Duodenal mucosa (tissue), 2 donors: ENCODE data around the gene GALNTL6.

ENCODE experiments used
- H3K27ac ChIP-seq: one replicate; pipeline ENCODE4 v1.7.0; 2013; ENCODE audit warnings: low read depth, low read length
- H3K27me3 ChIP-seq, 2 donors: one replicate each; pipeline ENCODE4 v1.7.0; 2013; ENCODE audit warnings: low read length in 2 of 2, control low read depth in 1 of 2; ENCODE audit not compliant: insufficient read depth in 2 of 2, control insufficient read depth in 1 of 2
- H3K36me3 ChIP-seq, 2 donors: one replicate each; pipeline ENCODE4 v1.7.0; 2013; ENCODE audit warnings: low read length in 2 of 2, control low read depth in 1 of 2; ENCODE audit not compliant: insufficient read depth in 2 of 2, control insufficient read depth in 1 of 2
- H3K4me1 ChIP-seq, 2 donors: one replicate each; pipeline ENCODE4 v1.7.0; 2013; ENCODE audit warnings: low read length in 2 of 2, control low read depth in 1 of 2; ENCODE audit not compliant: insufficient read depth in 2 of 2, control insufficient read depth in 1 of 2
- H3K4me3 ChIP-seq, 2 donors: one replicate each; pipeline ENCODE4 v1.7.0; 2013; ENCODE audit warnings: low read length in 2 of 2, low read depth in 1 of 2
- H3K9ac ChIP-seq, 2 donors: one replicate each; pipeline ENCODE4 v1.7.0; 2013; ENCODE audit warnings: low read length in 2 of 2, low read depth in 1 of 2
- H3K9me3 ChIP-seq, 2 donors: one replicate each; pipeline ENCODE4 v1.7.0; 2013; ENCODE audit warnings: low read length in 2 of 2, control low read depth in 1 of 2; ENCODE audit not compliant: control insufficient read depth in 1 of 2

GALNTL6 gene

DNA sequence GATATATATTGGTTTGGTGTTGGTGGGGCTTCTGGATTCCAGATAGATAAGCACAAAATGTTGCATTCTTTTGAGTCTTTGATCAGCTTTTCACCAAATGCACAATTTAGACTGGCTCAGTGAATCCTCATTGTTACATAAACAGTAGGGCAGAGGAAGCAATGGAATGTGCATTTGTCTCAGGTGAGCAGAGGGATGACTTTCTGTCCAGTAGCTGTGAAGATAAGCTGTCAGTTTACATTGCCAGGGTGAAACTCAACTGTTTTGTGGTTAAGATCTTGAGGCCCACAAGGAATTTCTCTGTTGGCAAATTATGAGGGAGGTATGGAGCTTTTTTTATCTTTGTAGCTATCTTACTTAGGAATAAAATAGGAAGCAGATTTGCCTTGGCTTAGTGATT is 168.0 kb downstream of the GALNTL6 start:
- H3K36me3 ChIP-seq: no peaks in the 10 kb centered on the region
- no peaks in the 10 kb centered on the region for H3K27me3 ChIP-seq
- no peak overlapping the region for H3K27ac ChIP-seq
- no peaks in the 10 kb centered on the region for H3K4me1 ChIP-seq
- no peaks in the 10 kb centered on the region for H3K9me3 ChIP-seq
- no peak overlapping the region for H3K9ac ChIP-seq
- no peak overlapping the region for H3K4me3 ChIP-seq

DNA sequence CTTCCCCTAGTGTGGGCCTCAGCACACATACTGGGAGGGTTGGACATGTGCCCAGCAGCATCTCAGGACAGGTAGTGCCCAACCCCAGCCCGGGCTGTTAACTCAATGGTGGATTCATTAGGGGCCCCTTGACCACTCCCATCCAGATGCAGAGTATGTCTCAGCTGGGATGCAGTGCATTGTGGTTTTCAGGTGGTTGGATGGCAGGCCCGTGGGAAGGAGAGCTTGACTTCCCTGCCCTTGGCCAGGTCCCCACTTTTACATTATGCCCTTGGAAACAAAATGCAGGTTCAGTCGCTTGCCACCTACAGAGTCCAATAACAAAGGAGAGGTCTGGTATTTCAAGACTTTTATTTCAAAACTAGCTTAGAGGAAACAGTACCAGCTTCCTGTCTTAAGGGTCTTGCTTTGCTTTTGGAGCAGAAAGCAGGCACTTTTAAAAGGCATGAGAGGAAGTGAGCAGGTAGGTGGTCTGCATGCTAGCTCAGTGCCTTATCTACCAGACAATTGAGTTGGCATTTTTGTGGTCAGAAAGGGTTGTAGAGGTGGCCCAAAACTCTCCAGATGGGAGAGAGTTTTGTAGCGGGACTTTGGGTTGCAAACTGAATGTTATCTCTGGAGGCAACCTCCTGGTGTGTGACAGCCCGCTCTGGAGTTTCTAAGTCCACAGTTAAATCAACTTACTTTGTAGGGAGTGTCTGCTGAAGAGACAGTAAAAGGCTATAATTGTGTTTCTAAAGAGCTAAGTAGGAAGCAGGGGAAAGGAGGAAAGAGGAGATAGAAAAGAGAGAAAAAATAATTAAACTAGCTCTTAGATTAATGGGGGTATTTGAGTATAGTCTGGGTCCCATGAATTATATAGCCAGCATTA is 171.0 kb downstream of the GALNTL6 start:
- Histone ChIP-seq H3K27me3 (no peaks in the 10 kb centered on the region), H3K9ac (no peak overlapping the region), H3K4me1 (no peaks in the 10 kb centered on the region), H3K9me3 (no peaks in the 10 kb centered on the region), H3K36me3 (no peaks in the 10 kb centered on the region), H3K27ac (no peak overlapping the region), H3K4me3 (no peak overlapping the region)

DNA sequence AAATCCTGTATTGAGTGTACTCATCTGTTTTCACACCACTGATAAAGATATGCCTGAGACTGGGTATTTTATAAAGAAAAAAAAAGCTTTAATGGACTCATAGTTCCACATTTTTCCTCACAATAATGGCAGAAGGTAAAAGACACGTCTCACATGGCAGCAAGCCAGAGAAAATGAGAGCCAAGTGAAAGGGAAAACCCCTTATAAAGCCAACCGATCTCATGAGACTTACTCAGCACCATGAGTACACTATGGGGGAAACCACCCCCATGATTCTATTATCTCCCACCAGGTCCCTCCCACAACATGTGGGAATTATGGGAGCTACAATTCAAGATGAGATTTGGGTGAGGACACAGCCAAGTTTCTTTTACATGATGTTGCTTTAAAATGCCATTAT is 171.9 kb downstream of the GALNTL6 start:
- Histone ChIP-seq H3K4me3 (no peak overlapping the region), H3K27me3 (no peaks in the 10 kb centered on the region), H3K9me3 (no peaks in the 10 kb centered on the region), H3K4me1 (no peaks in the 10 kb centered on the region), H3K36me3 (no peaks in the 10 kb centered on the region), H3K9ac (no peak overlapping the region), H3K27ac (no peak overlapping the region)

DNA sequence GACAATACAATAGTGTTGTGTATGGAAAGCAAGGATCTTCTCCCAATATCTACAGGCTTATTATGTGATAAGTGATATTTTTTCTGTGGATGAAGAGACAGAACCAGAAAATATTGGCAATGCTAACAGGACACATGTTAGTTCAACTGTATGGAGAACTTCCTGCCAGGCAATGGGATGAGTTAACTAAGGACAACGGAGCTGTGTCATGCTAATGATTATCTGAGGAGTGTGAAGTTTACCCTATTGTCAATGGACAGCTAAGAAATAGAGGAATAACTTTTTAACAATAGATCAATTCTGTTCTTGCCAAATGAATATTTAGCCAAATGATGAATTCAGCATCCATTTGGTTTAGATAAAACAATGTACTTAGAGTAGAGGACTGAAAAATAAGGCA is 180.0 kb downstream of the GALNTL6 start:
- H3K27ac ChIP-seq: no peak overlapping the region
- no peak overlapping the region for H3K9ac ChIP-seq
- H3K27me3 ChIP-seq: no peaks in the 10 kb centered on the region
- no peaks in the 10 kb centered on the region for H3K36me3 ChIP-seq
- H3K4me3 ChIP-seq: no peak overlapping the region
- no peaks in the 10 kb centered on the region for H3K9me3 ChIP-seq
- no peaks in the 10 kb centered on the region for H3K4me1 ChIP-seq

DNA sequence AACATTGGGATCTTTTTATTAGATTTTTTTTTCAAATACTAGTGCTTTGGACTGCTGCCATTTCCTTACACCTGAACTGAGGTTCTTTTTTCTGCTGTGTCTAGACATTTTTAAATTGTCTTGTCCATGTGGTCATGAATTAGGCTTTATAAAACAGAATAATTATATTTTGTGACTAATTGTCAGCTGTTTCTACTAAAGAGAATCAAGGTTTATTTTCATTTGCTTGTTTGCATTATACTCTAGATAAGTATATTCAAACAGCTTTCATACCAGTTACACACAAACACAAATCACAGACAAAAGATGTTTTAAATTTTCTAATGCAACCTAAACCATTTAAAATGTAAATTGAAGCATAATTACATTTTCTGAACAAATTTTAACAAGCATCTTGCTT is 194.7 kb downstream of the GALNTL6 start:
- Histone ChIP-seq H3K9me3 (no peaks in the 10 kb centered on the region), H3K36me3 (no peaks in the 10 kb centered on the region), H3K4me3 (no peak overlapping the region), H3K9ac (no peak overlapping the region), H3K4me1 (no peaks in the 10 kb centered on the region), H3K27ac (no peak overlapping the region), H3K27me3 (no peaks in the 10 kb centered on the region)

DNA sequence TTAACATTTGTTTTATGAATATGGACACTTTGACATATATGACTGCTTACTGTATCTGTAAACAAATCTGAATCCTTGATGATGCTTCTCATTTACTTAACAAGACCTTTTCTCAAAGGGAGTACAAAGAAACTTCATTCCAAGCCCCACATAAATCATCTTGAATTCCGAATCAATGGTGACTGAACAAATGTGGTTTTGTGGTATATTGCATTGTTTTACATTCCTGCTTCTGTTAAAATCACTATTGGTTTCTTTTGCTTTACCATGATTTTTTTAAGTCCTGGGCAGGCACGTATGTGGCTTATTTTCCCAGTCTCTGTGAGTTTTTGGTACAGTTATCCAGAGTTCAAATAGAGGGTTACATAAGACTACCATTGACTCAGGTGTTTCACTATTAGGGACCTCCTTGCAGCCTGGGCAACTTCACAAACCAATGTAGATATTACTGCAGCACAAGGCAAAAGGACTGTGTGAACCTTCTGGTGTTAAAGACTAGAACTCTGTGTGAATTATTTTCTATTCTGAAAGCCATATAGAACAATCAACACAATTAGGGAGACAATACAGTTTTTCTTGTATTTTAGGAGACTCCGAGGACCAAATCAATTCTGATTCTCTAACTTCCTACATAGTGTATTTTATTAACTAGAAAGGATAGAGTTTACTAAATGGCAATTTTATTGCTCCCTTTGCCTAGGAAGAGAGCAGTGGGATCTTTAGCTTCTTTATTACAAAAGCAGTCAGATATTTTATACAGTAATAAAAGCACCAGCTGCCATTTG is 196.4 kb downstream of the GALNTL6 start:
- Histone ChIP-seq H3K36me3 (no peaks in the 10 kb centered on the region), H3K9ac (no peak overlapping the region), H3K27ac (no peak overlapping the region), H3K4me1 (no peaks in the 10 kb centered on the region), H3K27me3 (no peaks in the 10 kb centered on the region), H3K4me3 (no peak overlapping the region), H3K9me3 (no peaks in the 10 kb centered on the region)

DNA sequence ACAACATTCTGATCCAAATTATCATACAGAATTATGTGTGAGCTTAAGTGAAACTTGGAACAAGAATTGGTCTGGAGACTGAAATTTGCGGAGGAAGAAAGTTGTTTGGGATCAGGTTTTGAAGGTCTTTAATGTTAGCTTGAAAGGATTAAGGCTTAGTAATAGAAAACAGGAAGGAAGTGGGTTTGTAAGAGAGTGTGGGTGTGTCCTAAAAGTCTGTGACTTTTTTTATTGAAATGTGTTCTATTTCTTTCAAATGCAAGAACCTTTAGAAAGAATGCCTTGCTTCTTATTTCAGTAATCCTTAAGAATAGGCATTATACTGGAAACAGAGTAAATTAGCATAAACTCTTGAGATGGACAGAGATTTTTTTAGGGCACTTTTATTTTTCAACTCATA is 198.0 kb downstream of the GALNTL6 start:
- H3K27ac ChIP-seq: no peak overlapping the region
- H3K9ac ChIP-seq: no peak overlapping the region
- no peaks in the 10 kb centered on the region for H3K27me3 ChIP-seq
- no peaks in the 10 kb centered on the region for H3K4me1 ChIP-seq
- no peak overlapping the region for H3K4me3 ChIP-seq
- H3K36me3 ChIP-seq: no peaks in the 10 kb centered on the region
- no peaks in the 10 kb centered on the region for H3K9me3 ChIP-seq

DNA sequence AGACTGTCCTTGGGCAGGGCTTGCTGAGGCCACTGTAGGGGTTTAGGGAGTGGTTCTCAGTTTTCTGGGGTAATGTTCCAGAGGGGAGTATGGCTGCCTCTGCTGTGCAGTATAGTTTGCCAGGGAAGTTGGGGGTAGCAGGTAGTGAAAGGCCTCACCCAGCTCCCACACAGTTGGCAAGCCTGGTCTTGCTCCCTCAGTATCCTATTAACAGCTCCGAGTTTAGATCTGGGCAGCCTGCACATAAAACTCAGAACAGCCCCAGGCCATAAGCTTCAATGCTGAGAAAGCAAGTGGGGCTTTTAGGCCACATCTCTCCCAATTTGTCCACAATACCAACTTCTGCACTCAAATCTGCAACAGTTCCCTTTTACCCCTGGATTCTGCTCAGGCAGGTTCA is 205.2 kb downstream of the GALNTL6 start:
- H3K36me3 ChIP-seq: no peaks in the 10 kb centered on the region
- no peaks in the 10 kb centered on the region for H3K27me3 ChIP-seq
- no peaks in the 10 kb centered on the region for H3K9me3 ChIP-seq
- no peak overlapping the region for H3K4me3 ChIP-seq
- no peak overlapping the region for H3K27ac ChIP-seq
- H3K4me1 ChIP-seq: no peaks in the 10 kb centered on the region
- H3K9ac ChIP-seq: no peak overlapping the region

DNA sequence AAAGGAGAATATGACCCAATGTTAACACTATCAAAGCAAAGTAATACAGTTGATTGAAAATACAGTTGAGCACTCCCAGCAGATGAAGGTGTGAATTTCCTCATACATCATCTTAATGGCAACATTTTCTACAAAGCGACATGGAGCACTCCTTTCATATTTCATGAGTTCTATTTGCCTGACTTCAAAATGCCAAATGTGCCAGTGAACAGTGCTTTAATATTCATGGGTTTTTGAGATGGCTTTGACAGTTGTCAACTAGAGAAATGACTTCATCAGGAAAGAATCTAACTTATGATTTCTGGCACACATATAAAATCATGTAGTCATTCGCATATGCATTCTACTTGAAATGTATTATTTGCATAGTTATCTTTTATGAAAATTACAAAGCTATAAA is 222.4 kb downstream of the GALNTL6 start:
- no peak overlapping the region for H3K4me3 ChIP-seq
- no peaks in the 10 kb centered on the region for H3K36me3 ChIP-seq
- H3K4me1 ChIP-seq: no peaks in the 10 kb centered on the region
- H3K9me3 ChIP-seq: no peaks in the 10 kb centered on the region
- H3K9ac ChIP-seq: no peak overlapping the region
- H3K27ac ChIP-seq: no peak overlapping the region
- no peaks in the 10 kb centered on the region for H3K27me3 ChIP-seq

DNA sequence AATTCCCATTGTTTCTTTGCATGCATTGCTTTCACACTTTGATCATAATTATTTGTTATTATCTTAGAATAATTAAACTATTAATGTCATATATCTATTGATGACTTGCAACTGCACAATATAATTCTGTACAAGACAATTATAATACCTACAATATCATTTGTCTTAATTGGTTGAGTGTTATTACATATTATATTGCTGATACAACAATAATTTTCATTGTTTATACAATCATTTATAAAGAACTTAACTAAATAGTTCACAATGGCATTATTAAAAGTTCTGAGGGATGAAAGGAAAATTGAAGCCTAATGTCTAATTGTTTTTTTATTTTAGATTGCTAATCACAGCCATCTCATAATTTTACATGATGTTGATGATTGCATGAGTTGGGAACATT is 227.6 kb downstream of the GALNTL6 start:
- Histone ChIP-seq H3K4me1 (no peaks in the 10 kb centered on the region), H3K27ac (no peak overlapping the region), H3K4me3 (no peak overlapping the region), H3K27me3 (no peaks in the 10 kb centered on the region), H3K36me3 (no peaks in the 10 kb centered on the region), H3K9me3 (no peaks in the 10 kb centered on the region), H3K9ac (no peak overlapping the region)
